DND-41 (cell line): Measurements from ENCODE around the gene TEX13A.

ENCODE experiments used
- ATAC-seq: fragments of 200-7000 bp; cut with Tn5 transposase; 3 replicates; pipeline ENCODE4 v1.9.1; 2021; ENCODE audit warnings: low read depth; ENCODE audit not compliant: insufficient read depth
- DNase-seq: peaks from one replicate; pipeline ENCODE4 v3.0.0-alpha.2; 2020
- H2AFZ ChIP-seq: 2 replicates; pipeline ENCODE4 v1.6.0; 2012; ENCODE audit warnings: low read depth, low read length
- H3K27ac ChIP-seq: 2 replicates; pipeline ENCODE4 v1.5.1; 2012; ENCODE audit warnings: low read length, inconsistent platforms
- H3K27me3 ChIP-seq: fragments of 200-600 bp; sonication (generic); 2 replicates; pipeline ENCODE4 v1.6.0; 2012; ENCODE audit warnings: low read length, mild to moderate bottlenecking, inconsistent platforms; ENCODE audit not compliant: insufficient read depth, poor library complexity
- H3K36me3 ChIP-seq: 2 replicates; pipeline ENCODE4 v1.5.1; 2012; ENCODE audit warnings: low read length, inconsistent platforms; ENCODE audit not compliant: insufficient read depth
- H3K4me1 ChIP-seq: 2 replicates; pipeline ENCODE4 v1.5.1; 2012; ENCODE audit warnings: mild to moderate bottlenecking, low read length; ENCODE audit not compliant: insufficient read depth
- H3K4me2 ChIP-seq: 2 replicates; pipeline ENCODE4 v1.6.0; 2012; ENCODE audit warnings: mild to moderate bottlenecking, moderate library complexity, low read length, inconsistent platforms; ENCODE audit not compliant: insufficient read depth
- H3K4me3 ChIP-seq, 2 experiments: fragments of 200-600 bp in 1 of 2; shearing (Covaris generic) in 1 of 2; 2 replicates each; pipeline ENCODE4 v1.5.1; 2012 to 2016; ENCODE audit warnings: inconsistent platforms in 2 of 2, low read length in 2 of 2, mild to moderate bottlenecking in 2 of 2, low read depth in 1 of 2, moderate library complexity in 1 of 2
- H3K79me2 ChIP-seq: 2 replicates; pipeline ENCODE4 v1.6.0; 2012; ENCODE audit warnings: low read length, inconsistent platforms; ENCODE audit not compliant: insufficient read depth
- H3K9ac ChIP-seq: 2 replicates; pipeline ENCODE4 v1.6.0; 2012; ENCODE audit warnings: low read depth, mild to moderate bottlenecking, inconsistent platforms, low read length, moderate library complexity
- H3K9me3 ChIP-seq: 2 replicates; pipeline ENCODE4 v1.5.1; 2012; ENCODE audit warnings: low read length, moderate library complexity, mild to moderate bottlenecking, inconsistent platforms; ENCODE audit not compliant: insufficient read depth, severe bottlenecking
- H4K20me1 ChIP-seq: 2 replicates; pipeline ENCODE4 v1.6.0; 2012; ENCODE audit warnings: low read length; ENCODE audit not compliant: insufficient read depth
- CTCF ChIP-seq: IDR thresholded peaks from 2 replicates; pipeline ENCODE4 v1.5.1; 2012; ENCODE audit warnings: borderline replicate concordance, low read length, moderate library complexity, mild to moderate bottlenecking; ENCODE audit not compliant: poor library complexity, severe bottlenecking; ENCODE audit errors: extremely low read depth
- EZH2 ChIP-seq: IDR thresholded peaks from 3 replicates; pipeline ENCODE4 v1.6.1; 2012; ENCODE audit warnings: borderline replicate concordance, low read depth, mild to moderate bottlenecking, moderate library complexity, low read length, inconsistent platforms; ENCODE audit not compliant: severe bottlenecking

The TEX13A gene

GRCh38 chrX:105265093-105265492 lies 44.6 kb upstream of the TEX13A start:
- H4K20me1 ChIP-seq = no peaks in the 10 kb centered on the region
- H3K79me2 ChIP-seq = no peaks in the 10 kb centered on the region
- no peak overlapping the region for H3K4me3 ChIP-seq
- no peak overlapping the region for H3K9ac ChIP-seq
- no peaks in the 10 kb centered on the region for H3K36me3 ChIP-seq
- H3K27me3 ChIP-seq = no peaks in the 10 kb centered on the region
- no peaks in the 10 kb centered on the region for H3K9me3 ChIP-seq
- no peak overlapping the region for H3K4me2 ChIP-seq
- no peak overlapping the region for H2AFZ ChIP-seq
- ATAC-seq (no peak), DNase-seq (no peak)
- TF ChIP-seq CTCF (no peak), EZH2 (no peak)
- H3K27ac ChIP-seq = no peak overlapping the region
- no peaks in the 10 kb centered on the region for H3K4me1 ChIP-seq

- H3K9me3 ChIP-seq = no peaks in the 10 kb centered on the region
- no peak for DNase-seq
- H2AFZ ChIP-seq = no peak overlapping the region
- H3K4me2 ChIP-seq = no peak overlapping the region
- H3K36me3 ChIP-seq = no peaks in the 10 kb centered on the region
- no peak for ATAC-seq
- TF ChIP-seq EZH2 (no peak), CTCF (no peak)
- no peak overlapping the region for H3K27ac ChIP-seq
- no peaks in the 10 kb centered on the region for H4K20me1 ChIP-seq
- H3K4me1 ChIP-seq = no peaks in the 10 kb centered on the region
- no peaks in the 10 kb centered on the region for H3K27me3 ChIP-seq
- no peaks in the 10 kb centered on the region for H3K79me2 ChIP-seq
- no peak overlapping the region for H3K4me3 ChIP-seq
- no peak overlapping the region for H3K9ac ChIP-seq
These were observed 43.3 kb upstream of the TEX13A start for GRCh38 chrX:105263801-105264200.

- no peak for ATAC-seq
- H3K4me1 ChIP-seq = no peaks in the 10 kb centered on the region
- no peaks in the 10 kb centered on the region for H3K36me3 ChIP-seq
These were observed 42.7 kb upstream of the TEX13A start for GRCh38 chrX:105263171-105263570.

More at GRCh38 chrX:105263171-105263570, 42.7 kb upstream of the TEX13A start:
- H3K27ac ChIP-seq = no peak overlapping the region
- no peaks in the 10 kb centered on the region for H3K79me2 ChIP-seq
- H2AFZ ChIP-seq = no peak overlapping the region
- no peaks in the 10 kb centered on the region for H4K20me1 ChIP-seq
- TF ChIP-seq CTCF = no peak
- TF ChIP-seq EZH2 = no peak
- no peak for DNase-seq
- H3K4me3 ChIP-seq = no peak overlapping the region
- H3K4me2 ChIP-seq = no peak overlapping the region
- H3K9ac ChIP-seq = no peak overlapping the region
- no peaks in the 10 kb centered on the region for H3K27me3 ChIP-seq
- no peaks in the 10 kb centered on the region for H3K9me3 ChIP-seq
